ENCODE results near the gene MRPL55. TPM values are rescaled to one million over a fixed set of nuclear protein-coding genes. Genes with fewer than 3 reads are reported as not detected.

The MRPL55 gene
- total RNA-seq, 1 donor from 2014 or later: 33.4 TPM

DNA sequence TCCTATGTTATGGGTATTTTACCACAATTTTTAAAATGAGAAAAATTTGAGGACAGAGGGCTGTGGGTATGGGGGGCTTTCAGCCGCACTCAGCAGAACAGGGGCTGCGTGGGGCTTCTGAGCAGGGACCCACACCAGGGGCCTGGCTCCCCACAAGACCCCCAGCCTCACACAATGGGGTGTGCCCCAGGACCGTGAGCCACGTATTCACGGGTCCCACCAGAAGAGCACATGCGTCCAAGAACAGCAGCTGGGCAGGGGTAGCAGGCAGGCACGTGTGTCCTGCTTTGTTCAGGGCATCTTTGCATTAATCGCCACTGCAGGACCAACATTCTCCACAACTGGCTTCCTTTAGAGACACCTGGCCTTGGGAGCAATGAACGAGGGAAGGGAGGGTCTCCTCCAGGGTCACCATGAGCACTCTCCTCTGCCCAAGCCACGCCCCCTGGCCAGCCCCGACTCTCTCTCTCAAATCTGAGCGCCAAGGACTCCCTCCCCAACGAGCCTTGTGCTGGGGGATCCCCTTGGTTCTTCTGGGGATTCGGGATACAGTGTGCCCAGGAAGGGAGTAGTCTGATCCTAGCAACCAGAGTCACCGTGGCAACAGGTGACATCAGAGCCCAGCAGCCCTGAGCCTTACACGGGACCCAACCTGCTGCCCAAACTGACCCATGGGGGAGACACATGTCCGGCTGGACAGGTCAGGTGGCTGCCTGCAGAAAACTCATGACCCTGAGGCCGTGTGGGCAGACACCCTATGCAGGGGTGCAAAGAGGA is 34.0 kb downstream of the MRPL55 start:
- FAIRE-seq: no peak
- no peak for DNase-seq (ENCODE audit: low spot score in 2 of 2)

DNA sequence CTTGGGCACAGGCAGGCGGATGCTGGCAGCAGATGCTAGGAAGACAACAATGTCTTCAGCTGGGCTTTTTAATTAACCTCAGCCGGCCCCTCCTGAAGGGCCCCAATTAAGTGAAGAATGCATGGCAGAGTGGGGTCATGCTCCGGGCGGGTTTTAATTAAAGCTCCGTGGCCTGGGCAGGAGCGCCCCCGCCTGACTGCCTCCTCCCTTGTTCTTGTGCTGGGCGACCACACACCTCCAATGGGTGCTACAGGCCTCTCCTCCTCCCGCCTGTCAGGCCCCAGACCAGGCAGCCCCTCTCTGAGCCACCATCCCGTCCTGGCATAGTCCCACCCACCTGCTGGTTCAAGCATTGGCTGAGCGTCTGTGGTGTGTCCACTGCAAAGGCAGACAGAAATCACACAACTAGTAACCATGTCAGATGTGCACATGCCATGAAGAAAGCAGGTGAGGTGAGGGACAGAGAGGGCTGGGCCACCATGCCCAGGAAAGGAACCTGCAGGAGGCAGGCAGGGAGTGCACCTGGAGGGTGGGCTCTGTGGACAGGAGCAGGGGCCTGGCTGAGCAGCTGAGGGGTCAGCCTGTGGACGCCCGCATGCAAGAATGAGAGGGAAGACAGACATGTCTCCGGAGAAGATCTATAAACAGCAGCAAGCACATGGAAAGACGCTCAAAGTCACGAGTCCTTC is 35.1 kb downstream of the MRPL55 start:
- DNase-seq (ENCODE audit: low spot score in 2 of 2) (no peak), FAIRE-seq (no peak)

DNA sequence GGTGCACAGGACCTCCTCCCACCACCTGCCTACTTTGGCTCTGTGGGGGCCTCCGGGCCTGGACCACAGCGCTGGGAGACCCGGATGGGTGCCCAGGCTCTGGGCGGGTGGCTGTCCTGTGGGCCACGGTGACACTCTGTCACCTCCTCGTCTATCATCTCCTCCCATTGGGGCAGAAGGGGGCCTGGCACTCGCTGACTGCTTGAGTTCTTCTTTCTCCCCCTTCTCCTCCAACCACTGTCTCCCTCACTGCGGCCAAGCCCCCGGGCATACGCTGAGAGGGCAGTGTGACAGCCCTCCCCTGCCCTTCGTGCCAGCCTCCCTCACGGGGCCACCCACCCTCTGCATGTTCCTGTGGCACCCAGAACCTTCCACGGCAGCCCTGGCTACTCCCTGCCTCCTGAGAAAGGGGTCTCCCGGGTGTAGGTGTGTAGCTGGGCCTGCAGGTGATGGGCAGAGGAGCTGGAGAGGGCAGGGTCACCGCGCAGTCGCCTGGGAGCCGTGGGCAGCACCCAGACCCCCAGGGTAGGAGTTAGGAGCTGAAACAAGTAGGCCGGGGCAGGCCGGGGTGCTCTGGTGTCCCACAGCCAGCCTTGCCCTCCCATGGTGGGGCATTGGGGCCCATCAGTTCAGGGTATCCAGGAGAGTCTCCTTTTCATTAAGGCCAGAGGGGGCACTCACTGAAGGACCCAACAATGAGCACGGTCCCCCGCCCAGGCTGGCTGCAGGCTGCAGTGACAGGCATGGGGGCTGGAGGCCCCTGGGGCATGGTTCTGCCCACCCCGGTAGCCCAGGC is 35.8 kb downstream of the MRPL55 start:
- no peak for FAIRE-seq
- no peak for DNase-seq (ENCODE audit: low spot score in 2 of 2)

DNA sequence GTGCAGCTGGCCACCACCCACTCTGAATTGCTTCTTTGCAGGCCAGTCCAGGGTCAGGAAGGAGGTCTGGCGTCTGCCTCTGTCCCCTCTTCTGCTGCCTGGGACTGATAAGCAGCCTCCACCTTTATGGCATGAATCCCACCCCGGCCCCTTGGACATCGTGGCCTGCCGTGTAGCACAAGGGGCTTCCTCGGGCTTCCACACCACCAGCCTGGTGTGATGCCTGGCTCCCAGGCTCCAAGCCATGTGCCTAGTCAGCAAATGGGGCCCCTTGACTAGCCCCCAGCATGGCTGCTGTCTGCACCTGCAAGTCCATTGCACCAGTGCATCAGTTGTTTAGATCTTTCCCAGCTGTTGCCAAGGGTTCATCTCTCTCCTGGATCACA is 36.4 kb downstream of the MRPL55 start:
- FAIRE-seq: no peak
- DNase-seq (ENCODE audit: low spot score in 2 of 2): no peak

DNA sequence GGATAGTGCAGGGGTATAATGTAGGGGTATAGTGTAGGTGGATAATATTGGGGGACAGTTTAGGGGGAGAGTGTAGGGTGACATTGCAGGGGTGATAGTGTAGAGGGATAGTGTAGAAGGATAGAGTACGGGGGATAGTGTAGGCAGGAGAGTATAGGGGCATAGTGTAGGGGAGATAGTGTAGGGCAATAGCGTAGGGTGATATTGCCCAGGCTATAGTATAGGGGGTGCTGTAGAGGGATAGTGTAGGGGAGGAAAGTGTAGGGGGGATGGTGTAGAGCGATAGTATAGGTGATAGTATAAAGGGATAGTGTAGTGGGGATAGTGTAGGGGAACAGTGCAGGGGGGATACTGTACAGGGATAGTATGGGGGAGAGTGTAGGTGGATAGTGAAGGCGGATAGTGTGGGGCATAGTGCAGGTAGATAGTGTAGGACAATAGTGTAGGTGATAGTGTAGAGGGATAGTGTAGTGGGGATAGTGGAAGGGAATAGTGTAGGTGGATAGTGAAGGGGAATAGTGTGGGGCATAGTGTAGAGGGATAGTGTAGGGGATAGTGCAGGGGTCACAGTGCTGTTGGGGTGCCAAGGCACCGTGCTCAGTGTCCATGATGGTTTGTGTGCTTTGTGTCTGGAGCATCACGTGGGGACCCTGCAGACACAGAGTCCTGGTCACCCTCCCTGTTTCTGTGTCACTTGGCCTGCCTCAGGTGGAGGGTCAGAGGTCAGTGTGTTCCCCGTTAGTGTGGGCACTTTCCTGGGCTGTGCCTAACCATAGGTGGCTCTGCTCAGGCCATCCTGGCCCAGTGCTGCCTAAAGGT is 37.1 kb downstream of the MRPL55 start:
- FAIRE-seq (no peak), DNase-seq (ENCODE audit: low spot score in 2 of 2) (no peak)

DNA sequence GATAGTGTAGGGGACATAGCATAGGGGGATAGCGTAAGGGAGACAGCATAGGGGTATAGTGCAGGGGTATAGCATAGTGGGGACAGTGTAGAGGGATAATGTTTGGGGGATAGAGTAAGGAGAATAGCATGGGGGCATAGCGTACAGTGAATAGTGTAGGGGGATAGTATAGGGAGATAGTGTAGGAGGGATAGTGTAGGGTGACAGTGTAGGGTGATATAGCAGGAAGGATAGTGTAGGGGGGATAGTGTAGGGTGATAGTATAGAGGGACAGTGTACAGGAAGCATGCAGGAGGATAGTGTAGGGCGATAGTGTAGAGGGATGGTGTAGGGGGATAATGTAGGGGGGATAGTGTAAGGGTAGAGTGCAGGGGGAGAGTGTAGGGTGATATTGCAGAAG is 38.2 kb downstream of the MRPL55 start:
- no peak for DNase-seq (ENCODE audit: low spot score in 2 of 2)
- no peak for FAIRE-seq

DNA sequence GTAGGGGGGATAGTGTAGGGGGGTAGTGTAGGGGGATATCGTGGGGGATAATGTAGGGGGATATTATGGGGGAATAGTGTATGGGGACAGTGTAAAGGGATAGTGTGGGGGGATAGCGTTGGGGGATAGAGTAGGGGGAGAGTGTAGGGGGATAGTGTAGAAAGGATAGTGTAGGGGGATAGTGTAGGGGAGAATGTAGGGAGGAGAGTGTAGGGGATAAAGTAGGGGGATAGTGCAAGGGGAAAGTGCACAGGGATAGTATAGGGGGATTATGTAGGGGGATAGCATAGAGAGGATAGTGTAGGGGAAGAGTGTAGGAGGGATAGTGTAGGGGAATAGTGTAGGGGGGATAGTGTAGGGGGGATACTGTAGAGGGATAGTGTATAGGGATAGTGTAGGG is 38.9 kb downstream of the MRPL55 start:
- no peak for FAIRE-seq
- DNase-seq (ENCODE audit: low spot score in 2 of 2): no peak

DNA sequence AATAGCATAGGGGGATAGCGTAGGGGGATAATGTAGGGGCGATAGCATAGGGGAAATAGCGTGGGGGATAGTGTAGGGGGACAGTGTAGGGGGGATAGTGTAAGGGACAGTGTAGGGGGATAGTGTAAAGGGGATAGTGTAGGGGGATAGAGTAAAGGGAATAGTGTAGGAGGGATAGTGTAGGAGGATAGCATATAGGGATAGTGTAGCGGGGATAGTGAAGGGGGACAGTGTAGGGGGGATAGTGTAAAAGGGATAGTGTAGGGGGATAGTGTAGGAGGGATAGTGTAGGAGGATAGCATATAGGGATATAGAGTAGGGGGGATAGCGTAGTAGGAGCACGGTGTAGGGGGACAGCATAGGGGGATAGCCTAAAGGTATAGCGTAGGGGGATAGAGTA is 40.7 kb downstream of the MRPL55 start:
- FAIRE-seq: no peak
- no peak for DNase-seq (ENCODE audit: low spot score in 2 of 2)

DNA sequence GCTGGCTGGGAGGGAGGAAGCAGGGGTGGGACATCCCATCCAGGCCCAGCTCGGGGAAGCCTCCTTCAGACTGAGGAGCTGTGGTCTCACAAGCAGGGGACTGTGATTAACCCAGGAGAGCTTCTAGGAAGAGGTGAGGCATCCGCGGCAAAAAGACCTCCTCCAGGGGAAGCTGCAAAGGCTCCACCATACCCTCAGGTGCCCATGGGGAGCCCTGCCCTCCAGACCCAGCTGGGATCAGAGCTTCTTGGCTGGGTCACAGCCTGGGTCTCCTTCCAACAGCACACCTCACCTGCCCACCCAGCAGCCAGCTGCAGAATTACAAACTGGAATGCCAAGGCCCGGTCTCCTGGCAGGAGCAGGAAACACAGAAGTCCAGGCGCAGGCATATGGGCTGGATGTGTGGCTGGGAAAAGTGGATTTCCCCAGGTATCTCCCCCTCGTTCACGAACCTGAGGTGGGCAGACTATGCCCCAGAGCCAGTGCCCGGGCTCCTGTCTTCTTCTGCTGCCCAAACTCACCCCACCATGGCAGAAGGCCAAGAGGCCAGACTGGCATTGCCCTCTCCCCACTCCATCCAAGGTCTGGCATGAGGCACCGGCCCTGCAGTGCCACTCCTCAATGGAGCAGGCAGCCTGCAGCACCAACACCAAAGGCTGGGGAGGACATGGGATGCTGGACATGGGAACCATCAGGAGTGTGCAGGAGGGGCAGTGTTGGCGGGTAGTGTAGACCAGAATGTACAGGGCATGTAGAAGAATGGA is 42.0 kb downstream of the MRPL55 start:
- DNase-seq (ENCODE audit: low spot score in 2 of 2) (no peak), FAIRE-seq (no peak)

DNA sequence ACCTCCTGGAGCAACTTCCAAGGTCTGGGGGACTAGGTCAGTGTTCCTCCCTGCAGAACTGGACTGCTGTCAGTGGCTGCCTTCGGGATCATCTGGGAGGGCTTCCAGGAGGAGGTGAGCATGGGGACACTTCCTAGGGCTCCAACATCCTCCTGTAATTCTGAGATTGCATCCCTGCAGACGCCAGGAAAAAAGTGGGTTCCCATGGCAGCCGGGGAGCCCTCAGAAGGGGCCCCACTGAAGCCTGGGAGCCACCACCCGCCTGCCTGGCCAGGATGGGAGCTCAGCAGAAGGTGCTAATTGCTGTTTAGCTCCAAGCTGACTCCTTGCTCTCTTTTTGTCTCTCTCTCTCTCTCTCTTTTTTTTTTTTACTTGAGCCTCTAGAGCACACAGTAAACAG is 42.7 kb downstream of the MRPL55 start:
- no peak for FAIRE-seq

DNA sequence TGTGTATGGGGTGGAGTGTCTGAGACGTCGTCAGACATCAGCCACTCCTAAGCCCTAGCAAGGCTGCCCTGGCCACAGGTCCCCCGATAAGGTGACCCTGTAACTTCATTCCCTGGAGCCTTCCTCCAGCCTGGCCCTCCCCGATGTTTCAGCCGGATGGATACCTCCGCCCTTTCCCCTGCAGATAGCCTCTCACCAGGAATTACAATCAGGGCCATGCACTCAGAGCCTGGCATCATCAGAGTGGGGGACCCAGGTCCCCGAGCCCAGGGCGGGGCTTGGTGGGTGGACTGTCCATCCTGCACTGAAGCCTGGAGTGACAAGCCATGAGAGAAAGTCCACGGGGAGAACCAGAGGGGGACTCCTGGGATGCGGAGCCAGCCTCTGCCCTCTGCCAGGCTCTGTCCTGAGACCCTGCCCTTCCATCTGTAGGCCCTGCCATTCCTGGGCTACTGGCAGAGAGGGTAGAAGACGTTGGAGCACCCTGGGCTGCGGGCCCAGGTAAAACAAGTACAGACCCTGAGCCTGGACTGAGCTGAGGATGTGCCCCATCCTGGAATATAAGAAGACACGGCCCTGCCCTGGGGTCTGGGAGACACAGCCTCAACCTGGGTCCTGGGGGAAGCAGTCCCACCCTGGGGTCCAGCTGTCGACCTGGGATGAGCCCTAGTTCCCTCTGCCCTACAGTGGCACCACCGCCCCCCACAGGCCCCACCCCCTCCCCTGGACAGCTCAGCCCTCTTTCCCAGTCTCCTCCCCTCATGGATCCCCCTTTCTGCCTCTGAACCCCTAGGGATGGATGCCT is 43.4 kb downstream of the MRPL55 start:
- no peak for FAIRE-seq
- DNase-seq (ENCODE audit: low spot score in 2 of 2): no peak

More for the DNA sequence above, 42.7 kb downstream of the MRPL55 start:
- no peak for DNase-seq (ENCODE audit: low spot score in 2 of 2)

DNA sequence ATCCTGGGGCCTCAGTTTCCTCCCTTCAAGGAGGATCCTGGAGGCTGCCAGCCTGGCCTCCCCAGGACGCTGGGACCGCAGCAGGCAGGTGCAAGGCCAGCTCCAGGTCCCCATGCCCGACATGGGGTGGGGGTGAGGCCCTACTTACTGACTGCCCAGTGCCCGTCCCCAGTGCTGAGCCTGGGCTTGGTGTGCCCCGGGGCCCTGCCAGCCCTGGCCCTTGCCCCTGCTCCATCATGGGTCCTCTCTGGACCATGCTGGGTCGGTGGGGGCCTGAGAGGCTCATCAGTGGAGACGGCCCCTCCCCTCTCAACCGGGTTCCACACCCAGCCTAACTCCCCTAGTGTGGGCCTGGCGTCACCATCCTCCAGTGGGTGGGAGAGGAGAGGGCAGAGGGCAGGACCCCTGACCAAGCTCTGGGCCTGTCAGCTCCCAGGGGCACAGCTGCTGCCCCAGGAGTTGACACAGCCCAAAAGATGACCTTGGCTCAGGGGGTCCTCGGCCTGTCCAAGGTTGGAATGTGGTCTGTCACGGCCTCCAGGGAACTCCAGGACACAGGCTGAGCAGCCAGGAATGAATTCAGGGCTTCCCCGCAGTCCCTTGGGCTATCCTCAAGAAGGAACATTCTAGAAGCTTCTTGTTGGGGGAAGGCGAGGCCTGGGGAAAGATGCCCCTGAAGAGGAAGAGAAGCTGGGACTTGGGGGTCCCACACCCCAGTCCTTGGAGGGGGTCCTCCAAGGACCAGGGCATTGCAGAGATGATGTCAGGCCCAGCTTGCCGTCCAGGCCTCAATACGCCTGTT is 44.2 kb downstream of the MRPL55 start:
- DNase-seq (ENCODE audit: low spot score in 2 of 2): no peak
- no peak for FAIRE-seq

DNA sequence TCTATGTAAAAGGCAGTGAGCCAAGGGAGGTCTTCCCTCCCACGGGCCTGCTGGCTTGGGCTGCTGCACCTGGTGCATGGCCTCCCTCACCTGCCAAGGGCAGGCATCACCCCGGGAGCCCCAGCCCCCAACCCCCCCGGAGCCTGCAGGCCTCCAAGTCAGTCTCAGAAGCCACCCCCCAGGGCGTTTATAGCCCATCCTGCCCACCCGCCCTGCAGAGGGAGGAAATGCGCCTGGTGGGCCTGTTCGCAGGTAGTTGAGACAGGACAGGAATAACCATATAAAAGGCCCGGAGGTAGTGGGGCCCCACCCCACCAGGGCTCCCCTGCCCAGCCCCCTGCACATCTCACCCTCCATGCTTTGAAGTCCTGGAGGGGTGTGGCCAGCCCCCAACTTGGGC is 44.8 kb downstream of the MRPL55 start:
- FAIRE-seq (no peak), DNase-seq (ENCODE audit: low spot score in 2 of 2) (no peak)

DNA sequence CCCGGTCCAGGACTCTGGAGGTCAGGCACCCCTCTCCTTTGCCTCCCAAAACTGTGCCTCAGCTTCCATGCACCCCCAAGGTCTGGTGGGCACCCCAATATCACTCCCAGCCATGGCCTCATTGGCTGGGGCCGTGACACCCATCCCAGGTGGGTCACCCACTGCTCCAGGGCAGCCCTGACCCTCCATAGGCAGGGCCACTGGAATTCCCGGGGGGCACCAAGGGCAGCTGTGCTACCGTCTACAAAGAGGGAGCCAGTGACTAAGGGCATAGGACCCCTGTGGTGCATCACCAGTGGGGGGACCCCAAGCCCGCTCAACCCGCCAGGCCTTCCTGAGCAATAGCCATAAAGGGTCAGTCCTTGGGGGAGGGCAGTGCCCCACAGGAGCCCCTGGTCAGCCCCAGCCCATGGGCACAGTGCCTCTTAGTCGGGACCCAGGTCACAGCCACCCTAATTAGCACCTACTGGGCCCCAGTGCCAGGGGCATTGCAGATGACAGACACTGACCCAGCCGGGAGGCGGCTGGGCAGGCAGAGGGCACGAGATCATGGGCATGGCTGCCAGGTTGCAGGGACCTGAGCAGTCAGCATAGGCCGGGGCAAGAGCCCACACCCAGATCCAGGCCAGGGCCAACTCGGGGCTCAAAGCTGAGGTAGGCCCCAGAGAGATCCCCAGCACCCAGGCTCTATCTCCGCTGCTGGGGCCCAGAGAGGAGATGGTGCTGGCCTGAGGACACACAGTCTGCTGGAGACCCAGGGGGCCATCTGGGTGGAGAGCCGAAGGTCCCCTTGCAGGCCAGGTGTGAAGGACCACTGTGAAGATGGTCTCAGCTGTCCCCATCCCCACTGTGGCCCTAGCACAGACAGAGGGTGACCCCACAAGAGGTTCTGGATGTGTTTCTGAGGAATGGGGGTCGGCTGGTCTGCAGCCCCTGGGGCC is 45.6 kb downstream of the MRPL55 start:
- no peak for DNase-seq (ENCODE audit: low spot score in 2 of 2)
- FAIRE-seq: no peak

DNA sequence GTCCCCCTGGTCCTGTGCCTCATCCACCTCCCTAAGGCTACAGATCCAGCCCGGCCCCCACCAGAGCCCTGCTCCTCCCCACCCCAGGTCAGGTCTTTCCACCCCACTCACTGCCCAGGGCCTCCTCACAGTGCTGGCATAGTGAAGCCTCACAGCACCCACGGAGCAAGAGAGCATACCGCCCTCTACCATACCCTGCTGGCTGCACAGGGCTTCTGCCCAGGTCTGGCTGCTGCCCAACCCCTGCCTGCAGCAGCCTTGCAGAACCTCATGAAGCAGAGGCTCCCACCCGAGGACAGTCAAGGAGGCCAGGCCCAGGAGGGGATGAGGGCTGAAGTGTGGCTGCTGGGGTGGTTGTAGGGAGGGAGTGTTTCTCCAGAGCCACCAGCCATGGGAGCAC is 46.3 kb downstream of the MRPL55 start:
- no peak for DNase-seq (ENCODE audit: low spot score in 2 of 2)
- FAIRE-seq: no peak

DNA sequence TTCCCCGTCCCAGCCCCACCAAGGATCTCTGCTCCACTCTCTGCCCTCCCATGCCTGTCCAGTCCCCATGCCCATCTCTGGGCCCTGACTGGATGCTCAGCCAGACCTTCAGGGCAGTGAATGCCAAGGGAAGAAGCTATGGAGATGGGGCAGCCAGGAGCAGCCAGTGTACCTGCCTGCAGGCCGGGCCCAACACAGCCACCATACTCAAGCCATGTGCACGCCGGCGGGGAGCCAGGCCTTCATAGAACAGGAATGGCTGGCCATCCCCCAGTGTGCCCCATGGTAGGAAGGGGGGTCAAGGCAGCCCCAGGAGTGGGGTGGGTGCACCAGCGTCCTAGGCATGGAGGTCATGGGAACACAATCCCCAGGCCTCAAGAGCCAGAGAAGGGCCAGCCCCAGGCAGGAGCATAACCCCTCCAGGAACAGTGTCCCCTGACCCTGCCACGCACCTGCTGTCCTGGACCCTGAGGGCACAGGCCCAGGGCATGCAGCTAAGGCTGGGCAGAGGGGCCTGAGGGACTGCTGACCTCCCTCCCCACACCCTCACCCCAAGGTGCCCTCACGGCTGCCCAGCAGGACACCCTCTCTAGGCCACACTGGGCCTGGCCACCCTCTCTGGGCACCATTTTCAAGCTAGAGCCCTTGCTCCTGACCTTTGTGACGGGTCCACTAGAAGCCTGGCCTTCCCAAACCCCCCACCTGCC is 46.9 kb downstream of the MRPL55 start:
- DNase-seq (ENCODE audit: low spot score in 2 of 2) (no peak), FAIRE-seq (no peak)
